Measurements from ENCODE around the gene SORCS2.

GRCh38 chr4:7635445-7636239 is 443.3 kb downstream of the SORCS2 start:
- TF ChIP-seq RAD21 (IDR thresholded peaks at IDR 0.05; ENCODE audit: low read length): no peak
- TF ChIP-seq CTCF (conservative IDR thresholded peaks at IDR 0.05; ENCODE audit: low read depth, low read length): no peak
- TF ChIP-seq POLR2A (IDR thresholded peaks at IDR 0.05; ENCODE audit: low read depth, low read length): no peak
- TF ChIP-seq NFE2L2 (IDR thresholded peaks at IDR 0.05; ENCODE audit: low read depth, low read length): no peak
- TF ChIP-seq CEBPB (IDR thresholded peaks at IDR 0.05; ENCODE audit: low read depth, low read length): no peak
- no peak for TF ChIP-seq ELK1 (IDR thresholded peaks at IDR 0.05; ENCODE audit: borderline replicate concordance, low read depth, low read length)
- no peak for TF ChIP-seq MAZ (IDR thresholded peaks at IDR 0.05; ENCODE audit: borderline replicate concordance, low read depth, low read length)
- TF ChIP-seq RFX5 (IDR thresholded peaks at IDR 0.05; ENCODE audit: low read depth, low read length): no peak
- no peak for TF ChIP-seq MXI1 (IDR thresholded peaks at IDR 0.05; ENCODE audit: borderline replicate concordance, low read depth, low read length)
- no peak for TF ChIP-seq SMC3 (IDR thresholded peaks at IDR 0.05; ENCODE audit: low read depth, low read length)
